Measurements from ENCODE around the gene STK39.

Gene STK39

GRCh38 chr2:168064011-168064998 is 183.1 kb downstream of the STK39 start:
- no peak for DNase-seq (ENCODE audit: low spot score)
- TF ChIP-seq CTCF (IDR thresholded peaks at IDR 0.05; ENCODE audit: extremely low read depth, insufficient read depth, missing control alignments), result no peak
- in situ Hi-C loops (cut with MboI; ENCODE audit: low pct_unique_long_range_greater_than_20kb, low sequenced_read_pairs, unreplicated experiment), result no loop called here

DNA sequence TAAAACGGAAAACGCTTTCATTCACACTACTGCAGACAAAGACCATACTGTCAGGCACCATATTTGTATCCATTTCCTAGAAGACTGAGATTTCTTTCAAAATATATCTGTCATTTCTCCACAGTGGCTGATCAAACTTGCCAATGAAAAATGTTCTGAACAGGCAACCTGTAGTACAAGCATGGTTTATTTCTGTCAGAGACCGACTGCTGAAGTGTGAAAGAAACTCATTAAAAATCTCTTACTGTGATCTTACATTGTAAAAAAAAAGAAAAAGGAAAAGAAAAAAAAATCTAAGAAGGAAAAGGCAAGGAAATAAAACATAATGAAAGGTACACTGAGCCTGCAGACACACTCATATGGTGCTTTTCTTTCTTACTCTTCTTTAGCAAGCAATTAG is 184.5 kb downstream of the STK39 start:
- no peak for DNase-seq (ENCODE audit: low spot score)
- in situ Hi-C loops (cut with MboI; ENCODE audit: low pct_unique_long_range_greater_than_20kb, low sequenced_read_pairs, unreplicated experiment), result no loop called here
- no peak for TF ChIP-seq CTCF (IDR thresholded peaks at IDR 0.05; ENCODE audit: extremely low read depth, insufficient read depth, missing control alignments)

DNA sequence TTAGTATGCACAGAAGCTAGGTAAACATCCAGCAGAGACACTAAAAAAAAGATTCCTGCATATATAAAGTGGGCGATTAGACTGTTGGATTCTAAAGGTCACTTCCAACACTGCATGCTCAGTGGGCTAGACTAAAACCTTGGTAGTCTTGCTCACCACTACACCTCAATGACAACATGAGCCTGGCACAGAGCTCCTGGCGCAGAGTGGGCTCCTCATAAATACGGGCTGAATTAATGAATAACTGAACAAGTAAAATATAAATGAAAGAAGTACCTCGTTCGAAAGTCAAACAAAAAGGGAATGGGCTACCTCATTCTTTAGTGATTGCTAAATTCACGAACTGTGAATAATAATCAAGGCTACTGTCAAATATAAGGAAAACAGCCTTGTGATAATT is 185.3 kb downstream of the STK39 start:
- in situ Hi-C loops (cut with MboI; ENCODE audit: low pct_unique_long_range_greater_than_20kb, low sequenced_read_pairs, unreplicated experiment), result no loop called here
- no peak for DNase-seq (ENCODE audit: low spot score)
- no peak for TF ChIP-seq CTCF (IDR thresholded peaks at IDR 0.05; ENCODE audit: extremely low read depth, insufficient read depth, missing control alignments)

GRCh38 chr2:168060986-168061750 is 186.2 kb downstream of the STK39 start:
- TF ChIP-seq CTCF (IDR thresholded peaks at IDR 0.05; ENCODE audit: extremely low read depth, insufficient read depth, missing control alignments), result no peak
- DNase-seq (ENCODE audit: low spot score), result no peak
- in situ Hi-C loops (cut with MboI; ENCODE audit: low pct_unique_long_range_greater_than_20kb, low sequenced_read_pairs, unreplicated experiment), result no loop called here

DNA sequence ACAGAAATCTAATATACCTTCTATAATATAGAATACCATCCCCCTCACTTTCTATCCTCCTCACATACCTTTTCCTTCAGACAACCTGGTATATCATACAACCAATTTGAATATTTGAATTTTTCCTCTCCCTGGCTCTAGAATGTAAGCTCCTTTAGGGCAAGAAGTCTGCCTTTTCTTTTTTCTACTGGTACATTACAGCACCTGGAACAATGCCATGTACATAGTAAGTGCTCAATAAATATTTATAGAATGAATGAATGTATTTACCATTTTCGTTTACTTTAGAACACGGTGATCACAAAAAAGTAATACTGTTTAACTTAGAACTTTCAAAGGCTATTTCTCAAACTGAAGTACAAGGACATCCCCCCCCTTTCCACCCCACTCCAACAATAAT is 187.6 kb downstream of the STK39 start:
- no peak for DNase-seq (ENCODE audit: low spot score)
- in situ Hi-C loops (cut with MboI; ENCODE audit: low pct_unique_long_range_greater_than_20kb, low sequenced_read_pairs, unreplicated experiment), result no loop called here
- no peak for TF ChIP-seq CTCF (IDR thresholded peaks at IDR 0.05; ENCODE audit: extremely low read depth, insufficient read depth, missing control alignments)

DNA sequence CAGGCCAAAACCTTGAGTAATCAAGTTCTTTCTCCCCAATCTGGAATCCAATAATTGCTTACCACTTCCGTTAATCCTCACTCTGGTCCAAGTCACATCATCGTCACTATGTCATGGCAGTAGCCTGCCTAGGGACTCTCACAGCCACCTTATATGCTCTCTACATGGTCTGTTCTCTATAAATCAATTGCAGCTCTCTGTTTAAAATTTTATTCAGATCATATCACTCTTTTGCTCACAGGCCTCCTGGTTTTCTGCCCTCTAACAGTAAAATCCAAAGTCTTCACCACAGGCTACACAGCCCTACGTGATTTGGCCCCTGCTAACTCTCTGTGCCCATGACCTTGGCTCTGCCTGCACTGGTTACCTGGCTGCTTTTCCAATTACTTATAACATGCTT is 188.7 kb downstream of the STK39 start:
- no peak for DNase-seq (ENCODE audit: low spot score)
- in situ Hi-C loops (cut with MboI; ENCODE audit: low pct_unique_long_range_greater_than_20kb, low sequenced_read_pairs, unreplicated experiment), result no loop called here
- TF ChIP-seq CTCF (IDR thresholded peaks at IDR 0.05; ENCODE audit: extremely low read depth, insufficient read depth, missing control alignments), result no peak
